Hippocampal formation (tissue), 2 donors: ENCODE data around the gene FHAD1.

Source experiments
- DNase-seq, 2 donors: peaks; one replicate each; lab custom pipeline; 2025; lab: John Stamatoyannopoulos, UW

Gene FHAD1

GRCh38 chr1:15248216-15248615 lies 1.2 kb downstream of the FHAD1 start:
- DNase-seq, result no peak

GRCh38 chr1:15249081-15249480 lies 2.1 kb downstream of the FHAD1 start:
- no peak for DNase-seq

- DNase-seq, result no peak
Observed at GRCh38 chr1:15251857-15252835, 5.1 kb downstream of the FHAD1 start.

GRCh38 chr1:15254559-15254958 lies 7.5 kb downstream of the FHAD1 start:
- no peak for DNase-seq

GRCh38 chr1:15255582-15256149 lies 8.6 kb downstream of the FHAD1 start:
- no peak for DNase-seq

GRCh38 chr1:15256584-15256983 lies 9.6 kb downstream of the FHAD1 start:
- no peak for DNase-seq

- no peak for DNase-seq
Observed at GRCh38 chr1:15257309-15257708, 10.3 kb downstream of the FHAD1 start.

- DNase-seq, result no peak
Observed at GRCh38 chr1:15258833-15259621, 12.0 kb downstream of the FHAD1 start.

- no peak for DNase-seq
Observed at GRCh38 chr1:15259622-15260007, 12.6 kb downstream of the FHAD1 start.

GRCh38 chr1:15260418-15261154 lies 13.6 kb downstream of the FHAD1 start:
- DNase-seq, result no peak

GRCh38 chr1:15261155-15262002 lies 14.4 kb downstream of the FHAD1 start:
- DNase-seq, result peak in 1 of 2 donors; percentile 30

GRCh38 chr1:15262003-15262377 lies 15.0 kb downstream of the FHAD1 start:
- no peak for DNase-seq

GRCh38 chr1:15262706-15263105 lies 15.7 kb downstream of the FHAD1 start:
- DNase-seq, result no peak

- no peak for DNase-seq
Observed at GRCh38 chr1:15264769-15265168, 17.7 kb downstream of the FHAD1 start.

GRCh38 chr1:15271196-15271595 lies 24.2 kb downstream of the FHAD1 start:
- no peak for DNase-seq

- DNase-seq, result peak; percentile 36 to 70
Observed at GRCh38 chr1:15272009-15272781, 25.2 kb downstream of the FHAD1 start.

GRCh38 chr1:15272782-15273127 lies 25.7 kb downstream of the FHAD1 start:
- DNase-seq, result no peak

GRCh38 chr1:15273274-15273673 lies 26.3 kb downstream of the FHAD1 start:
- no peak for DNase-seq

- no peak for DNase-seq
Observed at GRCh38 chr1:15275921-15276683, 29.1 kb downstream of the FHAD1 start.
